Activated naive CD4-positive, alpha-beta T cell (primary cell): Measurements from ENCODE around the gene GSG1L.

Experiments
- DNase-seq, 4 experiments: peaks; one replicate each; lab custom pipeline; 2025; lab: John Stamatoyannopoulos, UW

Gene GSG1L

DNA sequence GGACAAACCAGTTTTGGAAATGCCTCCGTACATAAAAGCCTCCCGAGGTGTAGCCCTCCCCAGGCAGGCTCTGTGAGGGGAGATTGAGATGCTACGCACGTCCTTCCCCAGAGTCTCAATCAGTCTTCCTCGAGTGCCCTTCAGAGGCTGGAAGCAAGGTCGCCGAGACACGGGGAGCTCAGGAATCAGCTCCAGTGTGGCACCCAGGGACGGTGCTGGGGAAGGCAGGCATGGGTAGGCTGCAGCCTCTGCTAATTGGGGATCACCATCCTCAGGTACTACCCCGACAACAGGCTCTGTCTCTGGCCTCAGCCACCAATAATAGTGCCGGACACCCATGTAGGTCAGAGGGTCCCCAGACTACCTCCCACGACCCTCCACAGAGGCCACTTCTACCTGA, 28.1 kb upstream of the GSG1L start:
- DNase-seq = no peak

DNA sequence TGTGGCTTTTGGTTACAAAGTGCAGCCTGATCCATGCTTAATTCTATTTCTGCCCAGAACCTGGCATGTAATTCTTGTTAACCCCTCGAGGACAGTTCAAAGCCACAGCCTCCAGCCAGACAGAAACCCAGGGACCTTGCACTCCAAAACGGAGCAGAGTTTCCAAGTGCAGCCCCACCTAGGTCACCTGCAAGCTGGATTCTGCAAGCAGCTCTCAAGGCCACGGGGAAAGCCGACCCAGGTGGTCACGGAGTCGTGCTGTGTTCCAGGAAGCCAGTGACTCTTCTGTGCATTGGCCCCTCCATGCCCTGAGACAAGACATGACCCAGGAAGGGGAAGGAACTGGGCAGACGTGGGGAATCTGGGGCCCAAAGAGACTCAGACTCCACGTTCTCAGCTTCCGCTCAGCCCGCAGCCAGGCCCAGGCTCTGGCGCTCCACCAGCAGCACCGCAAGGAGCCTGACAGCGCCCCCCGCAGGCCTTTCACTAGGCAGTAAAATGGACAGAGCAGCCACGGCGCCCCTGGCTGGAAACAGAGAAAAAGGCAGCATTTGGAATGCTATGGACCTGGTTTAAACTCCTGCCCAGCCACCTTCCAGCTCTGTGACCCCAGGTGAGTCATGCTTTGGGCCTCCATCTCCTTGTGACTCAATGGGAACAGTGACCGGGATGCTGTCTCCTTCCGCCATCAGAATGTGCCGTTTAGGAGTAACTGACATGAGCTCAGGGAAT, 27.3 kb upstream of the GSG1L start:
- DNase-seq = no peak

DNA sequence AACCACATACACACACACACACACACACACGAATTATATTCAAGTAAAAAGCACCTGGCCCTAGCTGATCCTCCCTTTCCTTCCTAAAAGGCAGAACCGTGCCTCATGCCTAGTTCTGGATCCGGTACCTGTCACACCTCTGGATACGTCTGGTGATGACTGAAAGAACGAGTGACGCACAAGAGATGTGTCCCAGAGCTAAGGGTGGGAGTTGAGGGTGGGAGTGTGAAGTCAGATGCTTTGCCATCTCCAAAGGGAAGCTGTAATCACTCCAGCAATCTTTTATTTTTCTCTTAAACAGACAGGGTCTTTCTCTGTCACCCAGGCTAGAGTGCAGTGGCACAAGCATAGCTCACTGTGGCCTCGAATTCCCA, 26.5 kb upstream of the GSG1L start:
- DNase-seq = no peak

DNA sequence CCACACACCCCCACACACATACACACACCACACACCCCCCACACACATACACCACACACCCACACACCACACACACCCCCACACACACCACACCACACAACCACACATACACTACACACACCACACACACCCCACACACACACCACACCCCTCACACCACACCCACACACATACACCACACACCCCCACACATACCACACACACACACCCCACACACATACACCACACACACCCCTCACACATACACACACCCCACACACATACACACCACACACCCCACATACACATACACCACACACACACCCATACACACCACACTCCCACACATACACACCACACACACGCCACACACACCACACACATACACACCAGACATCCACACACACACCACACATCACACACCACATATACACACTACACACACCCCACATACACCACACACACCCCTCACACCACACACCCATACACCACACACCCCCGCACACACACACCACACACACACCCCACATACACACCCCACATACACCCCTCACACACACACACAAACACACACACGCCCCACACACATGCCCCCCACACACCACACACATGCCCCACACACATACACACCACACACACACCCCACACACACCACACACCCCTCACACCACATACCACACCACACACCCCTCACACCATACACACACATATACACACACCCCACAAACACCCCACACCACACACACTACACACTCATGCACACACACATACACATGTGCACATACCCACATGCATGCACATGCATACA, 25.9 kb upstream of the GSG1L start:
- DNase-seq = no peak

DNA sequence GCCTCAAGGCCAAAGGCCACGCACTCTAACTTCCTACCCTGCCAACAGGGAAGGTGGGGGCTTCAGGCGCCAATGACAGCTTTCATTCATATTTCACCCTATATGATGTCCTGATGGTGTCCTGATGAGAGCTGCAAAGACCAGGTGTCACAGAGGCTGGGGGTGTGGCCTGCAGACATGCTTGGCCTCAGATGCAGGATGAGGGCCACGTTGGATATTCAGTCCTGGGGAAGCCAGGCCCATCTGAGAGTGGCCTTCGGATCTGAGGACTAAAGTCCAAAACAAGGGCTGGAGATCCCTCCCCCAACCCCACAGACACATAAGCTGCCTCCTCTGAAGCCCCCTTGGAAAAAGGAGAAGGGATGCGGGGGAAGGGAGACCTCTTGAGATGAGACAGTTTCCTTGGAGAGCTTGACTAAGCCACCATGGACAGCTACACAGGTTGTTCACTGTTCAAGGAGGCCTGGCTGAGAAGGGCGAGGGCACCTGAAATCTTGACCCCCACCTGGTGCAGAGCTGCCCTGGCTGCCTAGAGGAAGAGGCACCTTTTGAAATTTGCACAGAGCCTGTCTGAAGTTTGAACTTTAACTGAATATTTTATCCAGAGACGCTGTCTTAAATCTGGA, 24.3 kb upstream of the GSG1L start:
- DNase-seq = no peak

DNA sequence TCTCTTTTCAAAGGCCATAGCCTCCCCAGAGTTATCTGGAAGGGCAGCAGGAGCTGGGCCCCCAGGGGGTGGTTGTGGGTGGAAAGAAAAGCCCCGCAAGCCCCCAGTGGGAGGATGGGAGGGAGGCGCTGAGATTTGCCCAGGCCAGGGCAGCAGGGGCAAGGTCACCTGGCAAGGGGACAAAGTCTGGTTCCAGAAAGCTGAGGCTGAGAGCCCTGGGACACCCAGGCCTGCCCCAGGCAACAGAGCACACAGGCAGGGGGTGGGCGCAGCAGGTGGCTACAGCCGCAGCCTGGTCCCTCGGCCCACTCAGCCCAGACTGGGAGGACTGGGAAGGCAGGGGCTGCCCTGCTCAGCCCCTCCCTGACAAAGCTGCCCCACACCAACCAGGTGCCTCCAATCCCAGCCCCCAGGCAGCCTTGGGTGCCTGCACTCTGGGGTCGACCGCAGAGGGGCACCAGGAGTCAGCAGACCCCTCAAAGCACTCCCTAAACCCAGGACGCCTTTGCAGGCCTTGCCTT, 23.7 kb upstream of the GSG1L start:
- DNase-seq = no peak

DNA sequence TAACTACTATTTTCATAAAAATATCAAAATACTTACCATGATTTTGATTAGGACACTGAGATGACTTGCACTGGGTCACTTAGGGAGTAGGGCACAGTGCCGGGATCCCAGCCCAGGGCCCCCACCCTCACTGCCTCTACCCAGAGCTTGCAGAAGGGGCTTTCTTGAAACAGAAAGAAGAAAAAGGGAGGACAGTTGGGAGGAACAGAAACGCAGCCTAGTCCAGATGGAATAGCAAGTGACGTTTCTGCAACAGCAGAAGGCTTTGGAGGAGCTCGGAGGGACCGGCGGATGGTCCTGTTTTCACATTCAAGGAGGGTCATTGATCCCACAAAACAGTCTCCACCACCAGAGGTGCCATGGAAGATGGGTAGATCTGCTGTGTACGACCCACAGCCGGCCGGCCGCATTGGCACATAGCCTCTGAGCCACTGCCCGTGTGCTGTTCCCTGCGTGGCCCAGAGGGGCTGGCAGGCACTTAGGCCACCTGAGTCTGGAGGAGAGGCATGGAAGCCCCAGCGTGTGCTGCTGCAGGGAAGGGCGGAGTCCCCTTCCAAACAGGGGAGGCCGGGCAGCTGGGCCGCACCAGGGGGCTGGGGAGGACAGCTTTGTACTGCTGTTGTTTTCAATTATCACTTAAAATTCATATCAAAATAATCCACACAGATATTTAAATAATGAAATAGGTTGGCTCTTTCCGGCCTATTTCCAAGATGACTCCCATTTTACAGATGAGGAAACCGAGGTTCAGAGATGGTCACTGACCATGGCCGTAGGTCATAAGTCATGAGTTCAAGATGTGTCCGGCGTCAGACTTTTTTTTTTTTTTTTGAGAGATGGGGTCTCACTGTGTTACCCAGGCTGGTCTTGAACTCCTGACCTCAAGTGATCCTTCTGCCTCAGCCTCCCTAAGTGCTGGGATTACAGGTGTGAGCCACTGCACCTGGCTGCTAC, 22.9 kb upstream of the GSG1L start:
- no peak for DNase-seq

DNA sequence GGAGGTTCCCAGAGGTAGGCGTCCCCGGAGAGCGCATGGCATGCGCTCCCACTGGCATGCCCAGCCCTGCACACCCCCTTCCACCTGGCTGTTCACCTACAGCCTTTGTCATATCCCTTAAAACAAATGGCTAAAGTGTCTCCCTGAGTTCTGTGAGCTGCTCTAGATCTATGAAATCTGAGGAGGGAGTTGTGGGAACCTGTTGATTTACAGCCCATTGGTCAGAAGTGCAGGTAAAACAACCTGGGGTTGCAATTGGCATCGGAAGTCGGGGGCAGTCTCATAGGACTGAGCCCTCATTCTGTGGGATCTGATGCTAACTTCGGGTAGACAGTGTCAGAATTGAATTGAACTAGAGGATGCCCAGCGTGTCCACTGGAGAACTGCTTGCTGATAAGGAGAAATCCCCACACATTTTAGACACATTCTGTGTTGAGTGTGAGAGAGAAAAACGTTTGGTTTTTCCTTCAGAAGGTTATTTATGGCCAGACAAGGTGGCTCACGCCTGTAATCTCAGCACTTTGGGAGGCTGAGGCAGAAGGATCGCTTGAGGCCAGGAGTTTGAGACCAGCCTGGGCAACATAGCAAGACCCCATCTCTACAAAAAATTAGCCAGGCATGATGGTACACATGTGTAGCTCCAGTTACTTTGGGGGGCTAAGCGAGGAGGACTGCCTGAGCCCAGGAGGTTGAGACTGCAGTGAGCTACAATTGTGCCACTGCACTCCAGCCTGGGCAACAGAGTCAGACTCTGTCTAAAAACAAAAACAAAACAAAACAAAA, 22.1 kb upstream of the GSG1L start:
- DNase-seq = no peak

DNA sequence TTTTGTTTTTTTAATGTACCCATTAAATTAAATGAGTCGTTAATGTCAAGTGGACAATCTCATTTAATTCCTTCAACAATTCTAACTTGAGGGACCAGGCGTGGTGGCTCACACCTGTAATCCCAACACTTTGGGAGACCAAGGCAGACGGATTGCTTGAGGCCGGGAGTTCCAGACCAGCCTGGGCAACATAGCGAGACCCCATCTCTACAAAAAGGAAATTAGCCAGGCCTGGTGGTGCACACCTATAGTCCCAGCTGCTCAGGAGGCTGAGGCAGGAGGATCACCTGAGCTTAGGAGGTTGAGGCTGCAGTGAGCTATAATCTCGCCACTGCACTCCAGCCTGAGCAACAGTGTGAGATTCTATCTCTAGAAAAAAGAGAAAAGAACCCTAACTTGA, 20.7 kb upstream of the GSG1L start:
- no peak for DNase-seq

DNA sequence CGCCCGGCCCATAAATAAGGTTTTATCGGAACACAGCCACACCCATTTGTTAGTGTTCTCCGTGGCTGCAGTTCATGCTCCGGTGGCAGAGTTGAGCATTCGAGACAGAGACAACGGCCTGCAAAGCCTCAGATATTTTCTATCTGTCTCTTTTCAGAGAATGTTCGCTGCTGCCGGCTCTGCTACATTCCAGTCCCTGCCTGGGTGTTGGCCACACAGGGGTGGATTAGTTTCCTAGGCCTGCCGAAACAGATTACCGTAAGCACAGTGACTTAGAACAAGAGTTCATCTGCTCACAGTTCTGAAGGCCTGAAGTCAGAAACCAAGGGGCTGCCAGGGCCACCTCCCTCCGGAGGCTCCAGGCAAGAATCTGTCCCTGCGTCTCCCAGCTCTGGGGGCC, 19.1 kb upstream of the GSG1L start:
- DNase-seq = no peak

DNA sequence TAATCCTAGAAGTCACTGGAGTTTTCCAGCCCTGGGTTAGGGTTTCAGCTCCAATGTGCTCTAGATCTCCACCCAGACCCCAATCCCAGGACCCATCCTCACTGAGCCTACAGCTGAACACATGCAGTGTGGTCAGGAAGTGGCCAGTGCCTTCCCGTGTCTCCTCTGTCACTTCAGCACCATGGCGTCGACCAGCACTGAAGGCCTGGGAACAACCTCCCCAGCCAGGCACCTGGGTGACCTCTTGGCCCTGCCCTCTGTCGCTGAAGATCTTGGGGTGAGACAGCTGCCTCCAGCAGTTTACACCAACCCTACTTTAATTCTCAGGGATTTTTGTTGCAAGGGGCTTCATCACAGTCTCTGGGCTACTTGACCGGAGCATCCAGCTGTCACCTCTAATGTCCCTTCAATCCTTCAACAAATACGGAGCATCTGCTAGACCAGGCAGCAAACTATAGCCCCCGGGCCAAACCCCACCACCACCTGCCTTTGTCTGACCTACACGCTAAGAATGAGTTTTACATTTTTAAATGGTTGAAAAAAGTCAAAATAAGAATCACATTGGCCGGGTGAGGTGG, 18.0 kb upstream of the GSG1L start:
- DNase-seq = no peak

DNA sequence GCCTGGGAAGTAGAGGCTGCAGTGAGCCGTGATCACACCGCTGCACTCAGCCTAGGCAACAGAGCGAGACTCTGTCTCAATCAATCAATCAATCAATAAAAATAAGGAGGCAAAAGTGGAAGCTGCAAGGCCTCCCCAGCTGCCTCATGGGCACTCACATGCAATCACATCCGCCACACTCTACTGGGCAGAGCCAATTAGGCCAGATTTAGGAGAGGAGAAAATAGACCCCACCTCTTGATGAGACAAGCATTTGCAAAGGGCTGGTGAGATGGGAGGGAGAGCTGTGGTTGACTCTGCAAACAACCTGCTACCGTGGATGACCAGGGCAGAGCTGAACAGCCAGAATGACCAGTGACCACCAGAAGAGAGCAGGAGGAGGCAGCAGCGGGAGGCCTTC, 14.7 kb upstream of the GSG1L start:
- no peak for DNase-seq

DNA sequence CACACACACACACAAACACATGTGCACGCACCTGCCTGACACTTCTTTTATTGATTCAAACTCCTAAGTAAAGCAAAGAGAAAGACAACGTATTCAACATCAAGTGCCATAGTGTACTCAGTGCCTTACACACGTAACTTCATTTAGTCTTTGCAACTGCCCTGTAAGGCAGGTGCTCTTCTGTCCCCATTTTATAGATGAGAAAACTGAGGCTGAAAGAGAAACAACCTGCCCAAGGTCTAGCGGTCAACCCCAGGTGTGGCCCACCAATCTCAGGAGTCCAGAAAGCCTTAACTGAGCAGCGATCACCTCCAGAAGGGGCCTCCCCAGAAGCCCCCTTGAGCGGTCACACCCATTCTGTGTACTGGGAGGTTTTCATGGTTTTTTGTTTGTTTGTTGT, 10.3 kb upstream of the GSG1L start:
- no peak for DNase-seq

DNA sequence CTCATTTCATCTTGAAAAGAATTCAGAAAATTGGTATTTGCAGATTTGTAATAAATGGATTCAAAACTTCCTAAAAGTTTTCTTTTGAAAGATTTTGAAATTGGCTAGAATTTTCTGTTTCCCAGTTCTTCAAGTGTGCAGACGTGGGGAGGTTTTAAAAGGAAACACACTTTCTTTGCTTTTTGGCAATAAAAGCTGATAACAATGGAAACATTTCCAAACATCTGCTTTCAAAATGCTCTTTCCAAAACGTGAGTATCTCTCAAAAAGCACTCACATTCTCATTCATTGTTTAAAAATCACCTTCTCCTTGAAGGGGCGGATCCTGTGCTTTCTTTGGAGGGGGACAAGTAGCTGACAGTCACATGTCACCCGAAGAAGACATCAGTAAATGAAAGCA, 8.6 kb upstream of the GSG1L start:
- DNase-seq = no peak

DNA sequence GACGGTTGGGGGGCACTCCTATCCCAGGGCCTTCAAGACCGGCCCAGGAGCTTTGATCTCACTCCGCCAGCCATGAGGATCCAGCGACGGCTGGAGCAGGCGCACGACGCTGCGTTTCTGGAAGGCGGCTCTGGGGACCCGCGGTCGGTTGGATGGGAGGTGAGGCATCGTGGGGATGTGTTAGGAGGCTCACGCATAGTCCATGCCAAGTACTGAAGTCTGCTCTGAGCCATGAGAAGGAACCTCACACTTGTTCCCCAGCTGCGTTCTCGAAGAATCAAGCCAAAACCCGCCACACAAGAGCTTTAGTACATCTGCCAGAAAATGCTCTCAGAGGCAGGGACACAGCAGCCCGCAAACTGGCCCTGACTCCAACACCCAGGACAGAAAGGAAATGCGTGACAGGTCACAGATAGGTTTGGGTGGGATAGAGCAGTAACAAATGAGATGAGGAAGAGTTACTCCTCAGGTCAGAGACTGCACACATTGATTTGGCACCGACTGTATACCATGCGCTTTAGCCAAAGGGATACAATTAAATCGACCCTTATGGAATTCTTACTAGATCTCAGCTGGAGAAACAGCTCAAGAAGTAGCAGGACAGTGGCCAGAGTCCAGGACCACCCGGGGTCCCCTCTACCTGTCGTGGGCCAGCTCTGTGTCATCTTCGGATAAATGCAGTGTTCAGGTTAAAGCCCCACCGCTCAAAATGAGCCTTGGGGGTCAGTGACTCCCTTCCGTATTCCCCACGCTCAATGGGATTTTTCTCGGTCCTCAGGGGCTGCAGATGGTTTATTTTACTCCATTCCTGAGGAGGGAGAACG, 6.7 kb upstream of the GSG1L start:
- DNase-seq = no peak

DNA sequence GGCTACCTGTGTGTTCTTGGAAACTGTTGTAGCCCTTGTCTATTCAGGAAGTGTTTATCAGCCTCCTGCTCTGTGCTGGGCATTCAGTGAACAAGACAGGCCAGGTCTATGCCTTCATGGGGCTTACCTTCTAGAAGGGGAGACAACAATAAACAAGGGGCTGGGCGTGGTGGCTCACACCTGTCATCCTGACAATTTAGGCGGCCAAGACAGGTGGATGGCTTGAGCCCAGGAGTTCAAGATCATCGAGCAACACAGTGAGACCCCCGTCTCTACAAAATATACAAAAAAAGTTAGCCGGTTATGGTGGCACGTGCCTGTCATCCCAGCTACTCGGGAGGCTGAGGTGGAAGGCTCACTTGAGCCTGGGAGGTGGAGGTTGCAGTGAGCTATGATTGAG, 5.5 kb upstream of the GSG1L start:
- DNase-seq = no peak

DNA sequence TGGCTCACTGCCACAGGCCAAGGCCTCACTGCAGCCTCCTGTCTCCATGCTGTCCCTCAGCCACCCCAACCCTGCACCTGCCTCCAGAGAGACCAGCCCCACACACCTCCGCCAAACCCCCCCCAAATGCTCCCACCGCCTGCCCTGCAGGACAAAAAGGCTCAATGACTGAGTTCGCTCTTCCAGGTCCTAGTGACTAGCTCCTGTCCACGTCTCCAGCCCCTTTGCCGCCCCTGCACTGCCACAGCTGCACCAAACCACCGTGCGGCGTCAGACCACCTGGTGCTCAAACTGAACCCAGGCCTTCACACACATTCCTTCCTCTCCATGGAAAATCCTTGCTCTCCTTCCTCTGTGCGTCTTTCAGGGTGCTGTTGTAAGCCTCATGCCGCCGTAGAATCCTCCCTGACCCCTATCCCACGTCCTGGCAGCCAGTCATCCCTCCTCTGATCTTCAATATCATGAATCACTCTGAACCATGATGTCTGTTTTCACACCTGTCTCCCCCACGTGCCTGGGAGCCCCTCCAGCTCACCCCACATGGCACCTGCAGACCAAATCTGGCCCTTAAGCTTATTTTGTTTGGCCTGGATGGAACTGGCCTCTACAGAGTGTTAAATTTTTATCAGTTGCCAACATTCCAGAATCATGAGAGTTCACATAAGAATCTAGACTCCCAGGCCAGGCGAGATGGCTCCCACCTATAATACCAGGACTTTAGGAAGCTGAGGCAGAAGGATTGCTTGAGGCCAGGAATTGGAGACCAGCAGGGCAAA, 4.3 kb upstream of the GSG1L start:
- no peak for DNase-seq

DNA sequence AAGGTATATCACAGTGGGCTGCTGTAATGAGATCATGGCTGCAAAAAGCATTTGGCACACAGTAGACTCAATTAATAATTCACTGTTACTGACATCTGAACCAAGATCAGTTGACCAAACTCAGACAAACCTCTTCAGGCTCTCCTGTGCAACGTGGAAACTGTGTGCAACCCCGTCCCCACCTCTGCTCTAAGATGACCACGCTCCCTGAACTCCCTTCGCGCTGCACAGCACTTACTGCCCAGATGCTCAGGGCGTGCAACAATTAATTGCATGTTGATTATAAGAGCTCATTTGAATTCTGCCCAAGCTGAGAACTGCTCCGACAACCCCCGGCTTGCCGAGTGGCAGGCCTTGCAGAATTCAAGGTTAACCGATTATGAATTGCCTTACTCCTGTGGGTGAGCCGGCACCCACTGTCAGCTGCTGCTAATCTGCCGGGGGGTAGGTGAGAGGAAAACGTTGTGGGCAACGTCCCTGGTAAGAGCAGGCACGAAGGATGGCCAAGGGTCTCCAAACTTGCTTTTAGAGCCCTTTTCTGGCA, 1.3 kb upstream of the GSG1L start:
- no peak for DNase-seq

DNA sequence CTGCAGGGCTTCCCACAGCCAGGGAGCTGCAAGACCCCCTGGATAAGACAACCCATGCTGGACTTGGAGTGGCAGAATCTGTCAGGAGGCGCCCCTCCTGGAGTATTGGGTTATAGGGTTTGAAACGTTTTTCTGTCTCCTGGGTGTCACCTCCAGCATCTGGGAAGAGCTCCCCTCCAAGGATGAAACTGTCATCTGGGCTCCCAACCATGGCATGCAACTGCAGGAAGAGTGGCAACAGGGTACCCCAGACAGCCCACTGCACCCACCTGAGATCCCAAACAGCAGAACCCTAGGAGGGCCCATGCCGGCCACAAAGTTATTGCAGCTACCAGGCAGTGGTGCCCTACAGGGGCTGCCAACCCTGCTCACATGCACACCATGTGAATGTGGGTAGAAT, 636 bp upstream of the GSG1L start:
- no peak for DNase-seq
